Neural crest cell (in vitro differentiated cells): ENCODE data around the gene UMODL1. TPM values are rescaled to one million over a fixed set of nuclear protein-coding genes. Genes with fewer than 3 reads are reported as not detected.

ENCODE experiments used
- DNase-seq: peaks from one replicate; pipeline ENCODE4 v3.0.0; 2021; ENCODE audit warnings: low read depth, mixed read lengths, low spot score
- H3K27ac Mint-ChIP-seq: one replicate; pipeline ENCODE4 v1.8.0; 2021; ENCODE audit warnings: mild to moderate bottlenecking, mixed read lengths; ENCODE audit not compliant: unreplicated experiment
- H3K27me3 Mint-ChIP-seq: 2 replicates; pipeline ENCODE4 v1.8.0; 2021; ENCODE audit warnings: low read depth, mild to moderate bottlenecking, mixed read lengths
- H3K36me3 Mint-ChIP-seq: 2 replicates; pipeline ENCODE4 v1.8.0; 2021; ENCODE audit warnings: low read depth, mild to moderate bottlenecking, mixed read lengths
- H3K4me1 Mint-ChIP-seq: 2 replicates; pipeline ENCODE4 v1.8.0; 2021; ENCODE audit warnings: mixed read lengths
- H3K4me3 Mint-ChIP-seq: one replicate; pipeline ENCODE4 v1.8.0; 2021; ENCODE audit warnings: mild to moderate bottlenecking, mixed read lengths
- H3K9me3 Mint-ChIP-seq: 2 replicates; pipeline ENCODE4 v1.8.0; 2021; ENCODE audit warnings: mixed read lengths
- total RNA-seq: library from RNA; stranded (reverse); gene quantifications from 2 replicates; pipeline ENCODE4 v1.2.1, GENCODE V29; 2021
- TF ChIP-seq, protein P1 (sequence below): fragments of 200-600 bp; sonication (generic); conservative IDR thresholded peaks from 2 replicates; pipeline ENCODE4 v1.5.0; 2021; ENCODE audit warnings: antibody characterized with exemption, mild to moderate bottlenecking

Gene UMODL1
- total RNA-seq, 1 donor from 2014 or later = not detected

DNA sequence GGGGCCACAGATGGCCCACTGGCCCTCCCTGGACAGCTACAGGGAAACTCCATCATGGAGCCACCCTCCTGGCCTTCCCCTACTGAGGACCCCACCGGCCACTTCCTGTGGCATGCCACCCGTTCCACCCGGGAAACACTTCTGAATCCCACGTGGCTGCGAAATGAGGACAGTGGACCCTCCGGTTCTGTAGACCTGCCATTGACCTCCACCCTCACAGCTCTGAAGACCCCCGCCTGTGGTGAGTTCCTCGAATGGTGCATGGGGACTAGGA is 40.3 kb downstream of the UMODL1 start:
- Mint-ChIP-seq H3K4me3 (no peak overlapping the region), H3K4me1 (peaks cover 6% of the 10 kb centered on the region), H3K9me3 (no peaks in the 10 kb centered on the region), H3K27me3 (peaks cover 10% of the 10 kb centered on the region), H3K36me3 (no peaks in the 10 kb centered on the region), H3K27ac (no peak overlapping the region)
- TF ChIP-seq, protein P1, sequence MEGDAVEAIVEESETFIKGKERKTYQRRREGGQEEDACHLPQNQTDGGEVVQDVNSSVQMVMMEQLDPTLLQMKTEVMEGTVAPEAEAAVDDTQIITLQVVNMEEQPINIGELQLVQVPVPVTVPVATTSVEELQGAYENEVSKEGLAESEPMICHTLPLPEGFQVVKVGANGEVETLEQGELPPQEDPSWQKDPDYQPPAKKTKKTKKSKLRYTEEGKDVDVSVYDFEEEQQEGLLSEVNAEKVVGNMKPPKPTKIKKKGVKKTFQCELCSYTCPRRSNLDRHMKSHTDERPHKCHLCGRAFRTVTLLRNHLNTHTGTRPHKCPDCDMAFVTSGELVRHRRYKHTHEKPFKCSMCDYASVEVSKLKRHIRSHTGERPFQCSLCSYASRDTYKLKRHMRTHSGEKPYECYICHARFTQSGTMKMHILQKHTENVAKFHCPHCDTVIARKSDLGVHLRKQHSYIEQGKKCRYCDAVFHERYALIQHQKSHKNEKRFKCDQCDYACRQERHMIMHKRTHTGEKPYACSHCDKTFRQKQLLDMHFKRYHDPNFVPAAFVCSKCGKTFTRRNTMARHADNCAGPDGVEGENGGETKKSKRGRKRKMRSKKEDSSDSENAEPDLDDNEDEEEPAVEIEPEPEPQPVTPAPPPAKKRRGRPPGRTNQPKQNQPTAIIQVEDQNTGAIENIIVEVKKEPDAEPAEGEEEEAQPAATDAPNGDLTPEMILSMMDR = no peak
- no peak for DNase-seq

DNA sequence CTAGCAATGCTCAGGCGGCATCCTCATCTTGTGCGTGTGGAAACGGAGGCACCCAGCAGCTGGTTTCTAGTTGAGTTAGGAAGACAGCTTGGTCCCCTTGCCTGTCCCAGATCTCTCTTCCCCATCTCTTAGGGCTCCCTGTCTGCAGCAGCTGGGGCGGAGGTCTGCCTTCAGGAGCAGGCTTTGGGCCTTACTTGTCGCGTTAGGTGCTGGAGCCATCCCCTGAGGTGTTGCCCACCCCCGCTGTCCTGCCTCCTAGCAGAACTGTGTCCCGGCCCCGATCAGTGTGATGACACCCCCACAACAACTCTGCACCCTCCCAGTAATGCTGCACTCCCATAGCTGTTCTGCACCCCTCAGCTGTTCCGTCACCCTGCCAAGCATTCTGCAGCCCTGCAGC is 40.7 kb downstream of the UMODL1 start:
- TF ChIP-seq, protein P1 = no peak
- Mint-ChIP-seq H3K27me3 (peaks cover 10% of the 10 kb centered on the region), H3K4me3 (no peak overlapping the region), H3K36me3 (no peaks in the 10 kb centered on the region), H3K27ac (no peak overlapping the region), H3K9me3 (no peaks in the 10 kb centered on the region), H3K4me1 (peaks cover 4% of the 10 kb centered on the region)
- DNase-seq = no peak

GRCh38 chr21:42112238-42112637 is 41.1 kb downstream of the UMODL1 start:
- Mint-ChIP-seq H3K36me3 (no peaks in the 10 kb centered on the region), H3K4me3 (no peak overlapping the region), H3K9me3 (no peaks in the 10 kb centered on the region), H3K27ac (no peak overlapping the region), H3K4me1 (peaks cover 3% of the 10 kb centered on the region), H3K27me3 (peaks cover 11% of the 10 kb centered on the region)
- TF ChIP-seq, protein P1 = no peak
- no peak for DNase-seq

GRCh38 chr21:42112857-42113256 is 41.7 kb downstream of the UMODL1 start:
- peaks cover 15% of the 10 kb centered on the region for H3K27me3 Mint-ChIP-seq
- H3K27ac Mint-ChIP-seq = no peak overlapping the region
- TF ChIP-seq, protein P1 = no peak
- no peaks in the 10 kb centered on the region for H3K36me3 Mint-ChIP-seq
- no peak overlapping the region for H3K4me3 Mint-ChIP-seq
- peaks cover 6% of the 10 kb centered on the region for H3K4me1 Mint-ChIP-seq
- DNase-seq = no peak
- no peaks in the 10 kb centered on the region for H3K9me3 Mint-ChIP-seq

GRCh38 chr21:42113926-42114409 is 42.9 kb downstream of the UMODL1 start:
- H3K27me3 Mint-ChIP-seq = peaks cover 18% of the 10 kb centered on the region
- DNase-seq = no peak
- no peaks in the 10 kb centered on the region for H3K36me3 Mint-ChIP-seq
- no peak overlapping the region for H3K27ac Mint-ChIP-seq
- TF ChIP-seq, protein P1 = peak; percentile 43
- no peak overlapping the region for H3K4me3 Mint-ChIP-seq
- H3K9me3 Mint-ChIP-seq = no peaks in the 10 kb centered on the region
- peaks cover 6% of the 10 kb centered on the region for H3K4me1 Mint-ChIP-seq

DNA sequence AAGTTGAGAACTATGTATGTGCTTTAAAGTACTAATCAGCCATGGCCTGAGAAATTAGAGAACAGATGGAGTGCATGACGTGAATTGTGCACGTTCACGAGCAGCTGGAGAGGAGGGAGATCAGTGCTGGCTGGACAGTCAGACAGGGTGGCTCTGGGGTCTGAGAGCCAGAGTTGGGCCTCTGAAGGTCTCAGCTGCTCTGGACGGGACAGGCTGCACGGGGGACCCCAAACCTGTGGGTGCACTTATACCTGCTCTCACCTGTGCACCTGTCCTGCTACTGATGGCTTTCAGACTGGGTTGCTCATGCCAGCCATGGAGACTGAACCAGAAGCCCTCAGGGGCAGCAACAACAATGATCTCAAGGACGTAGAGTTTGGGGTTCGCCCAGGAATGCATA is 43.5 kb downstream of the UMODL1 start:
- Mint-ChIP-seq H3K27ac (no peak overlapping the region), H3K27me3 (peaks cover 22% of the 10 kb centered on the region), H3K36me3 (no peaks in the 10 kb centered on the region), H3K9me3 (no peaks in the 10 kb centered on the region), H3K4me3 (no peak overlapping the region), H3K4me1 (peaks cover 6% of the 10 kb centered on the region)
- no peak for DNase-seq
- TF ChIP-seq, protein P1 = no peak
